B cell (primary cell): Measurements from ENCODE around the gene SPATA6L. TPM values are rescaled to one million over a fixed set of nuclear protein-coding genes. Genes with fewer than 3 reads are reported as not detected.

ENCODE experiments used
- ATAC-seq: fragments of 200-7000 bp; cut with Tn5 transposase; one replicate; pipeline ENCODE4 v1.10.0; 2021; ENCODE audit warnings: low read depth, mild to moderate bottlenecking, moderate number of reproducible peaks, moderate library complexity
- CTCF ChIA-PET: fragments of 350-600 bp; sonication (Branson Sonifier 250); formaldehyde crosslinking; loops from one replicate; lab custom pipeline; 2021; ENCODE audit warnings: antibody characterized with exemption, inconsistent platforms; lab: Charles Lee
- POLR2A ChIA-PET: fragments of 350-600 bp; sonication (Branson Sonifier 250); formaldehyde crosslinking; loops from one replicate; lab custom pipeline; 2021; ENCODE audit warnings: antibody characterized with exemption; lab: Charles Lee
- DNase-seq: peaks from one replicate; pipeline ENCODE4 v3.0.0; 2013
- H2AFZ ChIP-seq: 2 replicates; pipeline ENCODE4 v1.6.1; 2012; ENCODE audit warnings: mild to moderate bottlenecking, low read depth, low read length; ENCODE audit not compliant: insufficient read depth, poor library complexity, severe bottlenecking
- H3K27ac ChIP-seq, 2 donors: 1 replicate in 1 of 2; 2 replicates in 1 of 2; pipeline ENCODE4 v1.5.1; 2012 to 2013; ENCODE audit warnings: low read length in 2 of 2, mild to moderate bottlenecking in 2 of 2, moderate library complexity in 1 of 2
- H3K27me3 ChIP-seq, 4 experiments: fragments of 200-600 bp in 1 of 4; sonication (generic) in 1 of 4; replicated peaks in 1 of 4; 1 replicate in 2 of 4; 2 replicates in 2 of 4; pipeline versions ENCODE4 v1.6.1 to v1.7.0; 2013 to 2016; ENCODE audit warnings: low read length in 3 of 4, mild to moderate bottlenecking in 2 of 4, mixed read lengths in 1 of 4, moderate library complexity in 1 of 4; ENCODE audit not compliant: insufficient read depth in 4 of 4, control insufficient read depth in 3 of 4; ENCODE audit errors: control extremely low read depth in 1 of 4
- H3K36me3 ChIP-seq, 2 experiments: replicated peaks in 1 of 2; 1 replicate in 1 of 2; 2 replicates in 1 of 2; pipeline versions ENCODE4 v1.6.1 to v1.7.1; 2013; ENCODE audit warnings: low read length in 1 of 2; ENCODE audit not compliant: insufficient read depth in 2 of 2, control insufficient read depth in 1 of 2; ENCODE audit errors: control extremely low read depth in 1 of 2, extremely low read depth in 1 of 2
- H3K4me1 ChIP-seq, 2 donors: fragments of 200-600 bp in 1 of 2; sonication (generic) in 1 of 2; 1 replicate in 1 of 2; 2 replicates in 1 of 2; pipeline versions ENCODE4 v1.5.1 to v1.6.1; 2013 to 2017; ENCODE audit warnings: low read length in 2 of 2; ENCODE audit not compliant: control insufficient read depth in 2 of 2, insufficient read depth in 2 of 2
- H3K4me2 ChIP-seq: replicated peaks from 2 replicates; pipeline ENCODE3; 2012; ENCODE audit warnings: mild to moderate bottlenecking, low read depth, low read length; ENCODE audit not compliant: poor library complexity, severe bottlenecking
- H3K4me3 ChIP-seq, 5 experiments: fragments of 200-600 bp in 1 of 5; sonication (generic) in 1 of 5; 1 replicate in 3 of 5; 2 replicates in 2 of 5; pipeline versions ENCODE4 v1.5.1 to v1.7.0; 2011 to 2016; ENCODE audit warnings: low read length in 4 of 5, mild to moderate bottlenecking in 4 of 5, low read depth in 2 of 5, control low read depth in 1 of 5, moderate library complexity in 1 of 5; ENCODE audit not compliant: insufficient read depth in 1 of 5; ENCODE audit errors: control extremely low read depth in 1 of 5, extremely low read depth in 1 of 5
- H3K79me2 ChIP-seq: fragments of 200-600 bp; sonication (generic); one replicate; pipeline ENCODE4 v1.6.0; 2016; ENCODE audit warnings: low read length; ENCODE audit not compliant: control insufficient read depth, insufficient read depth
- H3K9ac ChIP-seq: fragments of 200-600 bp; sonication (generic); 2 replicates; pipeline ENCODE4 v1.6.1; 2017; ENCODE audit warnings: mild to moderate bottlenecking, low read length, moderate library complexity
- H3K9me3 ChIP-seq, 3 donors: one replicate each; pipeline versions ENCODE4 v1.6.1 to v1.7.1; 2013; ENCODE audit warnings: low read length in 2 of 3; ENCODE audit not compliant: control insufficient read depth in 2 of 3, insufficient read depth in 1 of 3; ENCODE audit errors: control extremely low read depth in 1 of 3
- H4K20me1 ChIP-seq: 2 replicates; pipeline ENCODE4 v1.6.0; 2012; ENCODE audit warnings: mild to moderate bottlenecking, low read length; ENCODE audit not compliant: insufficient read depth, control insufficient read depth, poor library complexity, severe bottlenecking
- H3K27ac Mint-ChIP-seq: one replicate; pipeline ENCODE4 v1.8.0; 2021; ENCODE audit warnings: mixed read lengths
- H3K27me3 Mint-ChIP-seq: one replicate; pipeline ENCODE4 v1.8.0; 2021; ENCODE audit warnings: mixed read lengths
- H3K4me1 Mint-ChIP-seq: one replicate; pipeline ENCODE4 v1.8.0; 2021; ENCODE audit warnings: mixed read lengths
- H3K4me3 Mint-ChIP-seq: one replicate; pipeline ENCODE4 v1.8.0; 2021; ENCODE audit warnings: mixed read lengths
- H3K9me3 Mint-ChIP-seq: one replicate; pipeline ENCODE4 v1.8.0; 2022; ENCODE audit warnings: mixed read lengths; ENCODE audit not compliant: insufficient read depth
- EZH2 ChIP-seq: IDR thresholded peaks from 2 replicates; pipeline ENCODE4 v1.6.1; 2012; ENCODE audit warnings: borderline replicate concordance, low read depth, mild to moderate bottlenecking, moderate library complexity, low read length; ENCODE audit not compliant: insufficient read depth, poor library complexity, severe bottlenecking
- WGBS: methylation state at CpG from one replicate; pipeline ENCODE4 v1.1.5; 2013; ENCODE audit warnings: missing lambda C conversion rate; ENCODE audit not compliant: insufficient coverage; 5-methylcytosine and 5-hydroxymethylcytosine counted together
- intact Hi-C: fragments of 100-400 bp; cut with micrococcal nuclease; formaldehyde crosslinking; loops from one replicate; pipeline ENCODE4 v1.10.0; 2022
- polyA plus RNA-seq: library from polyadenylated mRNA; depleted of rRNA; stranded (reverse); fragments of >200 nt; gene quantifications from 2 replicates; pipeline ENCODE4 v1.2.3, GENCODE V29; 2012
- total RNA-seq, 2 donors: library from RNA; stranded (reverse); fragments of 120-200 nt in 1 of 2; gene quantifications; 1 replicate in 1 of 2; 2 replicates in 1 of 2; pipeline versions ENCODE4 v1.2.3 to v1.2.4, GENCODE V29; 2013 to 2022
- TF ChIP-seq, protein P1 (sequence below): fragments of 200-600 bp; IDR thresholded peaks from one replicate; pipeline ENCODE4 v1.8.0; 2022; ENCODE audit warnings: antibody characterized with exemption, mild to moderate bottlenecking

Gene SPATA6L
- total and polyA plus RNA-seq, 2 donors (not counting 1 experiment from before 2014, with no cell fraction given) = 0.09 to 1.2 TPM

DNA sequence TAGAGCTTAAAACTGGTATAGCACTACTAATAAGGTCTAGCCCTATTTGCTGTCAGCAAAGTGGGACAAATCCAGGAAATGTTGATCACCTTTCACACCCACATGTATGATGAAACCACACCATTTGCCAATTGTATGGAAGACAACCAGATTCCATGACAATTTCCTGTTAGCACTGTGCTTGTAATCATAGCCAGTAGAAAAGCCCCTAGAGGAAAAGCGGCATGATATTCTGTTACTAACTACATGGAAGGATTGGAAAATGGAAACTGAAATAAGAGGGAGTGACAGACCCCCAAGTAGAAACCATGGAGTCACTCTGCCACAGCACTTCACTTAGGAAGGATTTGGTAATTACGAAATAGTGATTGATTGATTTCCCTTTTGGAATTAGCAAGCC is 923 bp downstream of the SPATA6L start:
- H3K27me3 ChIP-seq = peaks cover 0 to 16% (median 12%) of the 10 kb centered on the region in 4 experiments
- H3K4me2 ChIP-seq = no peak overlapping the region
- H3K4me3 ChIP-seq = no peak overlapping the region
- intact Hi-C loops = no loop called here
- no peaks in the 10 kb centered on the region for H3K79me2 ChIP-seq
- H4K20me1 ChIP-seq = no peaks in the 10 kb centered on the region
- Mint-ChIP-seq H3K4me1 (peaks cover 49% of the 10 kb centered on the region), H3K9me3 (no peaks in the 10 kb centered on the region), H3K27me3 (peaks cover 16% of the 10 kb centered on the region), H3K4me3 (peak overlapping the region; percentile 26), H3K27ac (no peak overlapping the region)
- peaks cover 48 to 50% of the 10 kb centered on the region in 2 donors for H3K4me1 ChIP-seq
- ATAC-seq (no peak), DNase-seq (no peak)
- TF ChIP-seq EZH2 = no peak
- TF ChIP-seq, protein P1, sequence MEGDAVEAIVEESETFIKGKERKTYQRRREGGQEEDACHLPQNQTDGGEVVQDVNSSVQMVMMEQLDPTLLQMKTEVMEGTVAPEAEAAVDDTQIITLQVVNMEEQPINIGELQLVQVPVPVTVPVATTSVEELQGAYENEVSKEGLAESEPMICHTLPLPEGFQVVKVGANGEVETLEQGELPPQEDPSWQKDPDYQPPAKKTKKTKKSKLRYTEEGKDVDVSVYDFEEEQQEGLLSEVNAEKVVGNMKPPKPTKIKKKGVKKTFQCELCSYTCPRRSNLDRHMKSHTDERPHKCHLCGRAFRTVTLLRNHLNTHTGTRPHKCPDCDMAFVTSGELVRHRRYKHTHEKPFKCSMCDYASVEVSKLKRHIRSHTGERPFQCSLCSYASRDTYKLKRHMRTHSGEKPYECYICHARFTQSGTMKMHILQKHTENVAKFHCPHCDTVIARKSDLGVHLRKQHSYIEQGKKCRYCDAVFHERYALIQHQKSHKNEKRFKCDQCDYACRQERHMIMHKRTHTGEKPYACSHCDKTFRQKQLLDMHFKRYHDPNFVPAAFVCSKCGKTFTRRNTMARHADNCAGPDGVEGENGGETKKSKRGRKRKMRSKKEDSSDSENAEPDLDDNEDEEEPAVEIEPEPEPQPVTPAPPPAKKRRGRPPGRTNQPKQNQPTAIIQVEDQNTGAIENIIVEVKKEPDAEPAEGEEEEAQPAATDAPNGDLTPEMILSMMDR = no peak
- ChIA-PET CTCF (interaction anchor here (1.0 kb wide), 1 partner anchor 94 kb away, joined by 4 read pairs; no protein-coding TSS in a partner anchor), POLR2A (interaction anchor here (1.0 to 1.1 kb wide), 2 partner anchors 12 to 19 kb away, joined by 3 read pairs; no protein-coding TSS in a partner anchor)
- peaks cover 0 to 2% (median 0%) of the 10 kb centered on the region in 3 donors for H3K9me3 ChIP-seq
- no peak overlapping the region for H3K27ac ChIP-seq
- WGBS = 100% methylated on average over 1 of the region's 2 CpGs
- H2AFZ ChIP-seq = no peak overlapping the region
- no peak overlapping the region for H3K9ac ChIP-seq
- no peaks in the 10 kb centered on the region for H3K36me3 ChIP-seq

DNA sequence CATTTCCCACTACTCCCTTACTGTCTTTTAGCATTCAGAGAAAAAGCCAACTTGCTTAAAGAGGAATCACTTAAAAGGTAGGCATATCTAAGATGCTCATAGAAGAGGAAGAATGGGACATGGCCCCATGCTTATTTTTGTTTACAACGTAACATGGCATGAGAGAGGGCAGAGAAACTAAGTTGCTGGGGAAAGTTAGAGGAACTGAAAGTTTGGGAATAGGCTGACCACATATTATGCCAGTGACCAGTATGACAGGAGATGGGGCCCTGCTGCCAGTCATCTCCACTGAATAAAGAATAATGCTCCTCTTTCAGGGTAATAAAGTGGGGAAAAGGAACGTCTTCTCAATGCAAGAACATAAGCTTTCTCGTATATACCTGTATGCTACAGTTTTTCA is 2.3 kb downstream of the SPATA6L start:
- Histone ChIP-seq H3K4me2 (peak overlapping the region; percentile 85), H3K9ac (no peak overlapping the region), H3K27me3 (peaks cover 0 to 12% (median 9%) of the 10 kb centered on the region in 4 experiments), H3K4me3 (no peak overlapping the region), H3K9me3 (no peaks in the 10 kb centered on the region), H4K20me1 (no peaks in the 10 kb centered on the region), H2AFZ (no peak overlapping the region), H3K4me1 (peaks cover 48 to 50% of the 10 kb centered on the region in 2 donors), H3K36me3 (no peaks in the 10 kb centered on the region), H3K27ac (no peak overlapping the region), H3K79me2 (no peaks in the 10 kb centered on the region)
- Mint-ChIP-seq H3K4me3 (peak overlapping the region; percentile 23), H3K27ac (no peak overlapping the region), H3K9me3 (no peaks in the 10 kb centered on the region), H3K4me1 (peaks cover 49% of the 10 kb centered on the region), H3K27me3 (peaks cover 16% of the 10 kb centered on the region)
- DNase-seq (no peak), ATAC-seq (no peak)
- CTCF ChIA-PET = interaction anchor here (1.0 kb wide), 1 partner anchor 19 kb away, joined by 3 read pairs; no protein-coding TSS in a partner anchor
- intact Hi-C loops = loop anchor here (5.0 kb wide), 2 partner anchors 128 to 323 kb away; partner anchors contain the start of genes JAK2 and RCL1
- TF ChIP-seq EZH2 = no peak
- TF ChIP-seq, protein P1 = no peak
- no CpG with 5 or more reads among the region's 3 CpGs for WGBS
- POLR2A ChIA-PET = no interaction called here
